Endothelial cell of umbilical vein (primary cell): ENCODE results near the gene CTSF.

ENCODE experiments used
- CTCF ChIP-seq, 2 donors: IDR thresholded peaks; 1 replicate in 1 of 2; 2 replicates in 1 of 2; pipeline ENCODE4 v1.5.1; 2011; ENCODE audit warnings: low read length in 2 of 2, mild to moderate bottlenecking in 2 of 2, moderate library complexity in 2 of 2, control low read depth in 1 of 2, inconsistent platforms in 1 of 2, low read depth in 1 of 2; ENCODE audit not compliant: insufficient read depth in 1 of 2; ENCODE audit errors: extremely low read depth in 1 of 2
- EZH2 ChIP-seq: IDR thresholded peaks from 2 replicates; pipeline ENCODE4 v1.6.1; 2012; ENCODE audit warnings: borderline replicate concordance, low read depth, mild to moderate bottlenecking, moderate library complexity, low read length, inconsistent platforms; ENCODE audit not compliant: severe bottlenecking
- FOS ChIP-seq: IDR thresholded peaks from 2 replicates; pipeline ENCODE4 v1.6.1; 2011; ENCODE audit warnings: mild to moderate bottlenecking, low read length, moderate library complexity, borderline replicate concordance; ENCODE audit not compliant: insufficient read depth
- JUN ChIP-seq: IDR thresholded peaks from 2 replicates; pipeline ENCODE4 v1.6.1; 2011; ENCODE audit warnings: borderline replicate concordance, low read depth; ENCODE audit not compliant: insufficient read length, insufficient read depth
- MAX ChIP-seq: IDR thresholded peaks from 2 replicates; pipeline ENCODE4 v1.6.1; 2011; ENCODE audit not compliant: insufficient read depth, insufficient read length
- MYC ChIP-seq: IDR thresholded peaks from one replicate; pipeline ENCODE4 v1.6.1; 2011; ENCODE audit warnings: mild to moderate bottlenecking, low read depth, low read length
- POLR2A ChIP-seq: IDR thresholded peaks from 2 replicates; pipeline ENCODE4 v1.6.1; 2012; ENCODE audit warnings: low read depth, mild to moderate bottlenecking, control low read depth, low read length
- POLR2AphosphoS5 ChIP-seq: IDR thresholded peaks from 2 replicates; pipeline ENCODE4 v1.6.1; 2012; ENCODE audit warnings: low read depth, mild to moderate bottlenecking, control low read depth, low read length, moderate library complexity; ENCODE audit not compliant: insufficient read depth

GRCh38 chr11:66568124-66568916 is at the start of gene CTSF:
- TF ChIP-seq FOS (no peak), CTCF (IDR thresholded peaks at IDR 0.05; ENCODE audit: extremely low read depth in 1 of 2, insufficient read depth in 1 of 2, low read depth in 1 of 2, low read length in 2 of 2) (no peak), MYC (no peak), POLR2AphosphoS5 (no peak), POLR2A (no peak), EZH2 (no peak), MAX (peak; percentile 95), JUN (no peak)
